Retina (tissue), 1 donor: ENCODE measurements around the gene NUMB.
A peak's percentile ranks its signal among the peaks of the same experiment; 100 is the strongest.

ENCODE experiments used
- DNase-seq: peaks from one replicate; pipeline ENCODE4 v3.0.0-alpha.2; 2016

The NUMB gene

DNA sequence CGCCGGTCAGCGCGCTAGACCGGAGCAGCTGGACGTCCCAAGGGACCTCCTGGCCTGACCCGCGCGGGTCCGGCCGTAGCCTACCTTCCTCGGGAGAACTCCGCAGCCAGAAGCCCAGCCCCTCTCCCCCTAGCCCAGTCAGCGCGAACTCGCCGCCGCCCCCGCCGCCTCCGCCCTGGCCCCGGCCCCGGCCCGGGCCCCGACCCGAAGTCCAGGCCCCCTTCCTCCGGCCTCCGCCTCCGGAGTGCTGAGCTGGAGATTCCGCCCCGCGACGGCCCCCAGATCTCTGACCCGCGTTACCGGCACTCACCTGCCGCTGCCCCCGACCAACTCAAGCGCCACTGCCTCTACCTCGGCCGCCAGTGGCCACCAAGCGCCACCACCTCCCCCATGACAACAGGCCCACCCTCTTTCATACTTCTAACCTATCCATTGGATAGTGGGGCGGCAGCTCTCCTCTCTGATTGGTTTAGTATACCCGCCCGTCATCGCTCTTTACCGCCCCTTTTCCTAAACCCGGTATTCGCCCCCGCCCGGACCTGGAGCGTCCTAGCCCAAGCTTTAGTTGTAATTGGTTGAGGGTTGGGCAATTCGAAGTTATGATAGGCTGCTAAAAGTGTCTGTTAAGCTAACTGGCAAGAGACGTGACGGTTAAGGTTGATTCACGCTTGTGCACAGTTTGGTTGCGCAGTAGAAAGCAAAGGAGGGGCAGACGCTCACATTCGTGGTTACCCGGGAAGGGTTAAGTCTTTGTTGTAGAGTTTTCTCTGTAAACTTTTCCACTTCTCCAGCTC is at the start of gene NUMB:
Gene NUMB (minus strand): TSS at position 364 of the 794 bp plus-strand sequence. CDS start 102,795 bp downstream, outside the sequence.
- peak; percentile 97 for DNase-seq

DNA sequence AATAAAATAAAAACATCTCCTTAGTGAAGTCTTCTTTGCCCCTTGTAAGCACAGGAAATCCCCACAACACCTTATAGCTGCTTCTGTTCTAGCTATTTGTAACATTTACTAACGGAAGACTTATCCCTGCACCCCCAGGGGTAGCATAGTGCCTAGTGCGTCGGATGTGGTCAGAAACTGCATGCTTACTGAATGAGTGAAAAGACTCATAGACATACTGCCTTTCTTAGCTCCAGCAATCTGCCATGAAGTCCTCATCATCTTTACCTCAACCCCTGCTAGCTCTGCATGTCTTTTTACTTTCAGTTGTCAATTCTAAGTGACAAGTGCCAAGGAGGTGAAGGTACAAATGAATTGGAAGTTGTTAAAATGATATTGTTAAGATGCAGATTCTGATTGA is 45.3 kb upstream of the NUMB start:
- no peak for DNase-seq

GRCh38 chr14:73502017-73502619 is 43.8 kb upstream of the NUMB start:
- DNase-seq, result no peak

- DNase-seq, result no peak
These were observed 42.0 kb upstream of the NUMB start for GRCh38 chr14:73500360-73500759.

- DNase-seq, result no peak
These were observed 36.2 kb upstream of the NUMB start for GRCh38 chr14:73494593-73494992.

GRCh38 chr14:73492670-73493069 is 34.3 kb upstream of the NUMB start:
- DNase-seq, result no peak

GRCh38 chr14:73492043-73492552 is 33.8 kb upstream of the NUMB start:
- DNase-seq, result no peak

GRCh38 chr14:73491256-73492042 is 33.1 kb upstream of the NUMB start:
- DNase-seq, result peak; percentile 88

DNA sequence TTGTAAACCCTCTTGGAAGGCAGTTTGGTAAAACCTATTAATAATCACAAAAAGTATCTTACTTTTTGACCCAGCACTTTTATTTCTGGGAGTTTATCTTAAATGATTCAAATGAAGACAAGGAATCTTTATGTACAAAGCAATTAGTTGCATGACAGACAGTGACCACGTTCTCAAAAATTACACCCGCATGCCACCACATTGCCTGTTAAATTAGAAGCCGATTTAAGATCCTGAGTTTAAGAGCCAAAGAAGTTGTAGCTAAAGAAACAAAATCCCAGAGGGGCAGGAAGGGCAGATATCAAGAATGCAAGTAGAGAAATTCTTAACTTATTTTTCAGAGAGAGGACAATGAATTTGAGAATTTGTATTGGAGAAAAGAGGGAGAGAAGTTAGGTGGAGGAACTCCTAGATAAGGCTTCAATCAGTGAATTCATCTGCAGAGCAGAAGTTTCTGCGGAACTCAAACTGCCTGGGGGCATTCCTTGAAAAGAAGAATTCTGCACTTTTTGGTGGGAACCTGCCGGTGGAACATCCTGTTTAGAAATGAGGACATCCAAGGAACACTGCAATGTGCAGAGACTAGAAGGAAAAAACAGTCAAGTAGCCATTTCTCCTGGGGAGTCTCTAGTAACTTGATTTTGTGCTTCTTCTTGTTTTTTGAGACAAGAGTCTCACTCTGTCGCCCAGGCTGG is 31.3 kb upstream of the NUMB start:
- DNase-seq, result no peak

- no peak for DNase-seq
These were observed 20.3 kb upstream of the NUMB start for GRCh38 chr14:73478684-73479083.

DNA sequence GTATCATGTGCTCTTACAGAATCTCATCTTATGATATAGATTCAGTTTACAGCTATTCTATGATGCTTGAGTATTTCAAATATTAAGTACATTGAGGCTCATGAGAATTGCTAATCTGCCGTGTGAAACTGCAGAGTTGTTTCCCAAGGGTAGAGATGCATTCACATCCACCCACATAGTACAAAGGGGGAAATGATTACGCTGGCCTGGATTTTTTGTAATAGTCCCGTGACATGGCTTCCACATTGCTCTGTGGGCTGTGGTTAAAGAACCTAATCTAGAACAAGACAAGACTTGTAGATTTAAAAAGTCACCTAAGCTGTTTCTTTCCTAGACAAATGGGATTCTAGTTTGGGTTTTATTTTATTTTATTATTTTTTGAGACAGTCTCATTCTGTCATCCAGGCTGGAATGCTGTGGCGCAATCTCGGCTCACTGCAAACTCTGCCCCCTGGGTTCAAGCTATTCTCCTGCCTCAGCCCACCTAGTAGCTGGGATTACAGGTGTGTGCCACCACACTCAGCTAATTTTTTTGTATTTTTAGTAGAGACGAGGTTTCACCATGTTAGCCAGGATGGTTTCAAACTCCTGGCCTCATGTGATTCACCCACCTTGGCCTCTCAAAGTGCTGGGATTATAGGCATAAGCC is 19.4 kb upstream of the NUMB start:
- no peak for DNase-seq

- no peak for DNase-seq
These were observed 18.1 kb upstream of the NUMB start for GRCh38 chr14:73476451-73476931.

GRCh38 chr14:73474952-73475351 is 16.6 kb upstream of the NUMB start:
- DNase-seq, result no peak

DNA sequence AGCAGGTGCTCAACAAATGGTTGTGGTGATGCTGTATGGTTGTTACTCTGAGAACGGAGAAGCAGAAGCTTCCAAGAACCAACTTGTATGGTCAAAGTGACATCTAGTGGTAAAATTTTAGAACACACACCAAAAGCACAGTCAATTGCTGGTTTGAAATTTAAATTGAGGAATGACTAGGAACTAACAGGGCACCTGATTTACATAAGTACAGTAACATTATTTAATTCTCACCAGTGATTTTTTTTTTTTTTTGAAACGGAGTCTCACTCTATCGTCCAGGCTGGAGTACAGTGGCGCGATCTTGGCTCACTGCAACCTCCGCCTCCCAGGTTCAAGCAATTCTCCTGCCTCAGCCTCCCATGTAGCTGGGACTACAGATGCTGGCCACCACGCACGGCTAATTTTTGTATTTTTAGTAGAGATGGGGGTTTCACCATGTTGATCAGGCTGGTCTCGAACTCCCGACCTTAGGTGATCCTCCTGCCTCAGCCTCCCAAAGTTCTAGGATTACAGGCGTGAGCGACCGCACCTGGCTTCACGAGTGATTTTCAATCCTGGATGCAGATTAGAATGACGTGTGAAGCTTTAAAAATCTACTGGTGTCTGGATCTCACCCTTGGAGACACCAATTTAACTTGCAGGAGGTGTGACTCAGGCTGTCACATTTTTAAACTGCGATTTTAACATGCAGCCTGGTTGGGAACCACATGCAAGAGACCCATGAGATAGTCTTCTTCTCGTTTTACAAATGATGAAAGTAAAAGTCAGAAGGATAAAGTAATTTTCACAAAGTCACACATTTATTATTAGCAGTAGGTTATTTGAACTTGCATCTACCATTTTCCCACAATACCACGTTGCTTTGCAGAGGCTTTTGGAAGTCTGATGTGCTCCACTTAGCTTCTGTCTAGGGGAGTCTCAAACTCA is 14.1 kb upstream of the NUMB start:
- DNase-seq, result peak; percentile 74

GRCh38 chr14:73471582-73472184 is 13.3 kb upstream of the NUMB start:
- no peak for DNase-seq

GRCh38 chr14:73468828-73469375 is 10.6 kb upstream of the NUMB start:
- no peak for DNase-seq

DNA sequence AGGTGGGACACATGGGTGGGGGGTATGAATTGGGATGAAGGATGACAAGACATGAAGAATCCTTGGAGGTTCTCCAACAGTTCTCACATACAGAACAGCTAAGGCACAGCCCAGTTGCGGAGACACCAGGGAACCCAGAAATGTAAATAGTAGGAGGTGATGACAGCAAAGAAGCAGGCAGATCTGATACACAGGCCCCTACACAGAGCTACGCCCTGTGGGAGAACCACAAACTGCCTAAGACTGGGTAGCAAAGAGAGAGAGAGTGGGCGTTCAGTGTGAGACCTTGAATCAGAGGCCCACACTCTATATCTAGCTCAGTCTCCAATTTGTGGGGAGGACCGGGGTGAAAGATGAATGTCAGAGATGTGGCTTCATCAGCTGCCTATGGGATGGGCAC is 9.5 kb upstream of the NUMB start:
- no peak for DNase-seq

- no peak for DNase-seq
These were observed 9.0 kb upstream of the NUMB start for GRCh38 chr14:73467377-73467776.

DNA sequence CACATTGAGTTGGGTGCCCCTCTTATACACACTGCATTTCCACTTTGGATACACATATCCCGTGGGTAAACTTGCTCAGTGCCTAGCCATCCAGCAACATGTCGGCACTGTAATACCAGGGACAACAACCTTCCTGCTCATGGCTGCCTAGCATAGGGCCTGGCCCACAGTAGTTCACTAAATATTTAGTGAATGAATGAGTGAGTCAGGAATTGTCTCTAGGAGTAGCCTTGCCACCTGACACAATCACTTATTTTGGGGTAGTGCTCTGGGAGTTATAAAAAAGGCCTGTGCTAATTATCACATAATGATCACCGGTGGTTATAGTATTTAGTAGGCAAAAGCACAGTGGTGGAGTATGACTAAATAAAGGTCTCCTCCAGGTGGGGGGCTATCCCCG is 8.5 kb upstream of the NUMB start:
- no peak for DNase-seq

DNA sequence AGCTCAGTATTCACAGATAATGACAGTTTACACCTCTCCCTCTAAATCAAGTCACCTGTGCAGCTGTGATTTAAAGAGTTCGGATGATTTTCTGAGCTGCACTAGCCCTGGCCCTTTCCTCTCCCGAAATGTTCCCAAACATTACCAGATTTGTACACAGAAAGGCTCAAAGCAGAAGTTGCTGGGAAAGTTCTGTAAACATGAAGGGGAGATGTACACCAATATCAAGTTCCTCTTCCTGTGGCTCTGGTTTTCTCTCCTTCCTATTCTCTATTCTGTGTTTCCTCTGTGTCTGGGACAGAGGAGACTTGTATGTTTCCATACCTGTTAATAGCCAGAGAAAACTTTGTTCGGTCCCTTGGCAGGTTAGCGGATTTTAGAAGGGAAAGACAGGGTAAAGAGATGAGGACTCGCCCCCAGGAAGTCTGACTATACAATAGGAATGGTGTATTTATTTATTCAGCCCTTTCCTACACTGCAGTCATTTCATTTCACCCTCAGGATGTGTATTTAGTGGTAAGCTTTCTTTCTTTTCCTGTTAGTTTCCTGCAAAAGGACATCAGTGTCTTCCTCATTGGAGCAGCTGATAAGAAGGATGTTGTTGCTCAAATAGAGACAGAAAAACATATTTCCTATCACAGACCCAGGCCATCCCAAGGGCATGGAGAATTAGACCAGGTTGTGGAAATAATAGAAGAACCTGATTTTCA is 7.6 kb upstream of the NUMB start:
- no peak for DNase-seq
